GM20431 (cell line): ENCODE measurements around the gene MARK3.
"Not testable (repeated sequence)": the region's sequence is repeated elsewhere in the genome, so short reads cannot be mapped to it uniquely, and the experiment has no call there.

Experiments used
- in situ Hi-C: fragments of 300-500 bp; cut with MseI, MboI; formaldehyde crosslinking; loops from one replicate; pipeline ENCODE4 v1.15.0; 2020; ENCODE audit warnings: low sequenced_read_pairs; ENCODE audit not compliant: unreplicated experiment

The MARK3 gene

DNA sequence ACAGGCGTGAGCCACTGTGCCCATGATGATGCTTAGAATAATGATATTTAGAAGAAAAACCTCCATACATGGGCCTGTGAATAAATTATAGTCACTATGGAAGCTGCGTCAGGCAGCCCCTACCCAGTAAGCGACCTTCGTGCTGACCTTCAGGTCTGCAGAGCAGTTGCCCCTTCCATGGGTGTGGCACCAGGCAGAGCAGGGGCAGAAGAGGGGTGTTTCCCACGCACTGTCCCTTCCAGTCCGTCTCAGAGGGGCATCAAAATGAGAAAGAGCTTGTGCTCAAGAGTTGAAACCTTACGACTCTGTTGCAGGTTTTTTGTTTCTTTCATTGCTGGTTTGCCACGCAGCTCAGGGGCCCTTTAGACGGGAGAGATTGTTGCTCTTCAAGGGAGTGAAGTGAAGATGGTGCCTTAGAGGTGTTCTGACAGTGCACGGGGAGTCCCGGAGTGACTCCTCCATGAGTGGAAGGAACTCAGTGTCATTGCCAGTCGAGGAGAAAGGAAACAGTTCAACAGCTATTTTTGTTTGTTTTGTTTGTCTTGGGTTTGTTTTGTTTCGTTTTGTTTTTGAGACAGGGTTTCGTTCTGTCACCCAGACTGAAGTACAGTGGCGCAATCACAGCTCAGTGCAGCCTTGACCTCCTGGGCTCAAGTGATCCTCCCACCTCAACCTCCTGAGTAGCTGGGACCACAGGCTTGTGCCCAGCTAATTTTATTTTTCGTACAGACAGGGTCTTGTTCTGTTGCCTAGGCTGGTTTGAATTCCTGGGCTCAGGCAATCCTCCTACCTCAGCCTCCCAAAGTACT, 123.5 kb downstream of the MARK3 start:
- in situ Hi-C loops, result no loop called here

DNA sequence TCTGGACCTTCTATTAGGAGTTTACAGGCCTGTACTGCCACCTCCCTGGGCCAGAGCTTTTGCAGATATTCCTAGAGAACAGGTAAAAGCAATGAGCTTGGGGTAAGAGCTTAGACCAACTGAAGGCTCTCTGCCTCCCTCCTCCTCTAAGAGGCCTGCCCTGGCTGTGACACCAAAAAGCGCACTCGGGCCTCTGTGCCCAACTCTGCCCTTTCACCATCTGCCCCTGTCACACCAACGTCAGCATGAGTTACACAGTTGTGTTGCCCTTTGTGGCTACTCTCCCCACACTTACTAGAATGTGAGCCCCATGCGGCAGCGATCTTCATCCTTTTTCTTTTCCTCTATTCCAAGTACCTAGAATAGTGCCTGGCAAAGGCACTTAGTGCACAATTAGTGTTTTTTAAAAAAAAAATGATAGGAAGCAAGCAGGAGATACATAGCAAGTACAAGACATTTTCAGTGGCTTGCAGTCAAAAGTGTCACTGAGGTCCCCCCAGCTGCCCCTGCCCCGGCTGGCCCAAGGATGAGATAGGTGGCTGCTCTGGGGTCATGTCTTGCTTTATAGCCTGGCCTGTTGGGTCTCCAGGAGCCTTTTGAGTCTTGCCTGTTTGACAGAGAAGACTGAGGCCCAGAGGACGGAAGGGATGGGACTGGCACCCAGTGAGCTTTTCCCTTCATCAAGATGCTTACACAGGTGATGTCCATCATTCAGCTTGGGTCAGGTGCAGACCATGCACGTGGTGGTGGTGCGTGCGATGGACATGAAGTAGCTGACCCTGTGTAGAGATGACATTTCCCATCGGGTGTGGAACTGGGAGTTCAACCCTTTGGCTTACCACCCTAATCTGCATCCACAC, 124.9 kb downstream of the MARK3 start:
- in situ Hi-C loops, result no loop called here

GRCh38 chr14:103510724-103511693, 125.8 kb downstream of the MARK3 start:
- in situ Hi-C loops, result no loop called here

DNA sequence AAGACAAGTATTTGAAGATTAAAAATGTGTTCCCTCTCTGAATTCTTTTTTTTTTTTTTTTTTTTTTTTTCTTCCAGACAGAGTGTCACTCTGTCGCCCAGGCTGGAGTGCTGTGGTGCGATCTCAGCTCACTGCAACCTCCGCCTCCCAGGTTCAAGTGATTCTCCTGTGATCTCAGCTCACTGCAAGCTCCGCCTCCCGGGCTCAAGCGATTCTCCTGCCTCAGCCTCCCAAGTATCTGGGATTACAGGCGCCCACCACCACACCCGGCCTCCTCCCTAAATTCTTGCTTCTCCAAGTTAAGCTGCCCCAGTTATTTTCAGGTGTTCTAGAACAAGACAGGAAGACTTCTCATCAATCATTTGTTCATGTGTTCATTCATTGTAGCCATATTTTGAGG, 127.0 kb downstream of the MARK3 start:
- in situ Hi-C loops, result not testable (repeated sequence)

GRCh38 chr14:103512701-103513611, 127.7 kb downstream of the MARK3 start:
- in situ Hi-C loops, result no loop called here

DNA sequence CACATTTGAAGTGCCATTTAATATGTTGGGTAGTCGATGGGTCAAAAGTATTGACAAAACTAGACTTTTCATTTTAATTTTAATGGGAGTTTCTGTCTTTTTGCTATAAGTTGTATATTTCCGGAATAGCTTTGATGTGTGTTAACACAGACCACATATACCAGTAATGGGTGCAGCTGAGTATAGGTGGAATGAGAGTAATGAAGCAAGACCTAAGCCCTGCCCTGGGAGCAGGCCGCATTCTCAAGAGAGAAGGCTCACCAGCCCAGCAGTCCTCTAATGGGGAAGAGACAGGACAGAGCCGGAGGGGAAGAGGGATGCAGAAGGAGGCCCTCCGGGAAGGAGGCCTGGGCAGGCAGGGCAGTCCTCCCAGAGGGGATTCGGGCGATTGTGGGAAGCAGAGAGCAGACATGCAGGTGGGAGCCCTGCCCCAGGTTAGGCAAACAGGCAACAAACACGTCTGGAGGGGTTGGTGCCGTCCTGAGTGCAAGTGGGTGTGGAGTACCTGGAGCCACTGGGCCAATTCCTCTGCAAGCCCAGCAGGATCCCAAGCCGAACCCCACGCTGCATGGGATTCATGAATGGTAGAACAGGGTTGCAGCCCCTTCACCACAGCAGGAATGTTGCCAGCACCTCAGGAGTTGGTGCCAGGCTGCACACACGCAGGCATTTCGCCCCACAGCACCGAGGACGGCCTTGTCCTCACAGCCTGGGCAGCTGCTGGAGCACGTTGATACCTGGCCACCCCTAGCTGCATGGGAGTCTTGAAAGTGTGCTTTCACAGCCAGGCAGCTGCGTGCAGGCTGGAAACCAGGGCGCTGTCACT, 129.6 kb downstream of the MARK3 start:
- in situ Hi-C loops, result no loop called here

- in situ Hi-C loops, result no loop called here
These were observed 131.4 kb downstream of the MARK3 start for GRCh38 chr14:103516426-103517173.

GRCh38 chr14:103517174-103517566, 132.0 kb downstream of the MARK3 start:
- in situ Hi-C loops, result no loop called here

- in situ Hi-C loops, result no loop called here
These were observed 132.7 kb downstream of the MARK3 start for GRCh38 chr14:103517721-103518421.

- in situ Hi-C loops, result no loop called here
These were observed 133.3 kb downstream of the MARK3 start for GRCh38 chr14:103518422-103519042.

- in situ Hi-C loops, result no loop called here
These were observed 134.0 kb downstream of the MARK3 start for GRCh38 chr14:103519043-103519836.

GRCh38 chr14:103519837-103520212, 134.6 kb downstream of the MARK3 start:
- in situ Hi-C loops, result no loop called here

DNA sequence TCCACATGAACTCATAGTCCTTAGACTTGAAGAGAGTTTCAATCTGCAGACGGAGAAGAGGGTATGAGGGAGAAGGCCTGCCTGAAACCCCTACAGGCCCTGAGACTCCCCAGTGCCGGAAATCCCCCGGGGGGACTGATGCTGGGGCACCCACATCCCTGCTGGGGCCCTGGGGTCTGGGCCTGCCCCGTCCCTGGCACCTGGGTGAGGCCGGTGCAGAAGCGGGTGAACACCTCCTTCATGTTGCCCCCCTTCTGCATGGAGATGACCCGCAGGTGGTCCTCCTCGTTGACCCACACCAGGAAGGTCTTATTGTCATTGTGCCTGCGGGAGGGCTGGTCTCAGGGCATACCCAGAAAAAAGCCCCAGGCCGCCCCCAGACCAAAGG, 135.0 kb downstream of the MARK3 start:
- in situ Hi-C loops, result no loop called here

- in situ Hi-C loops, result no loop called here
These were observed 135.6 kb downstream of the MARK3 start for GRCh38 chr14:103520657-103521437.

- in situ Hi-C loops, result no loop called here
These were observed 136.3 kb downstream of the MARK3 start for GRCh38 chr14:103521438-103521950.
